ENCODE measurements around the gene ST6GALNAC4.

Gene ST6GALNAC4

DNA sequence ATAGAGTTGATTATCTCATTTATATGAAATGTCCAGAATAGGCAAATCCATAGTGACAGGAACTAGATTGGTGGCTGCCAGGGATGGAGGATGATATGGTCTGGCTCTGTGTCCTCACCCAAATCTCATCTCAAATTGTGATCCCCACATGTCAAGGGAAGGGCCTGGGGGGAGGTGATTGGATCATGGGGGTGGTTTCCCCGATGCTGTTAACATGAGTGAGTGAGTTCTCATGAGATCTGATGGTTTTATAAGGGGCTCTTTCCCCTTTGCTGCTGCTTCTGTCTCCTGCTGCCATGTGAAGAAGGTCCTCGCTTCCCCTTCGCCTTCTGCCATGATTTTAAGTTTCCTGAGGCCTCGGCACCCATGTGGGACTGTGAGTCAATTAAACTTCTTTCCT, 42.6 kb upstream of the ST6GALNAC4 start:
- no peaks in the 10 kb centered on the region for H3K9me3 ChIP-seq (ENCODE audit: control insufficient read depth in 5 of 5, low read length in 5 of 5)
- no peaks in the 10 kb centered on the region for H3K27me3 ChIP-seq (ENCODE audit: control insufficient read depth in 5 of 5, insufficient read depth in 4 of 5, low read length in 5 of 5)
- H3K27ac ChIP-seq (ENCODE audit: low read depth, low read length): no peak overlapping the region
- no peak overlapping the region for H3K9ac ChIP-seq (ENCODE audit: low read length in 5 of 5)
- no peak overlapping the region for H3K4me3 ChIP-seq (ENCODE audit: low read depth in 1 of 5, low read length in 5 of 5)
- H3K4me1 ChIP-seq (ENCODE audit: control insufficient read depth in 5 of 5, insufficient read depth in 5 of 5, low read length in 5 of 5): peaks cover 2 to 20% (median 15%) of the 10 kb centered on the region in 5 donors
- no peaks in the 10 kb centered on the region for H3K36me3 ChIP-seq (ENCODE audit: control insufficient read depth in 5 of 5, insufficient read depth in 5 of 5, low read length in 5 of 5)

DNA sequence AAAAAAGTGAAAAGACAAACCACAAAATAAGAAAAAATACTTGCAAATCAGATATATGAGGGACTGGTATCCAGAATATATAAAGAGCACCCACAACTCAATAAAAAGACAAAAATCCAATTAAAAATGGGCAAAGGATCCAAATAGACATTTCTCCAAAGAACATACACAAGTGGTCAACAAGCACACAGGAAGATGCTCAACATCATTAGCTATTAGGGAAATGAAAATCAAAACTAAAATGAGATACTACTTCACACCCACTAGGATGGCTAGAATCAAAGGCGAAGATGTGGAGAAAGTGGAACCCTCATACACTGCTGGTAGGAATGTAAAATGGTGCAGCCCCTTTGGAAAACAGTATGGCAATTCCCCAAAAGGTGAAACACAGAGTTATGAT, 41.9 kb upstream of the ST6GALNAC4 start:
- Histone ChIP-seq H3K9ac (ENCODE audit: low read length in 5 of 5) (no peak overlapping the region), H3K27ac (ENCODE audit: low read depth, low read length) (no peak overlapping the region), H3K4me1 (ENCODE audit: control insufficient read depth in 5 of 5, insufficient read depth in 5 of 5, low read length in 5 of 5) (peaks cover 2 to 20% (median 11%) of the 10 kb centered on the region in 5 donors), H3K27me3 (ENCODE audit: control insufficient read depth in 5 of 5, insufficient read depth in 4 of 5, low read length in 5 of 5) (no peaks in the 10 kb centered on the region), H3K4me3 (ENCODE audit: low read depth in 1 of 5, low read length in 5 of 5) (no peak overlapping the region), H3K36me3 (ENCODE audit: control insufficient read depth in 5 of 5, insufficient read depth in 5 of 5, low read length in 5 of 5) (no peaks in the 10 kb centered on the region), H3K9me3 (ENCODE audit: control insufficient read depth in 5 of 5, low read length in 5 of 5) (no peaks in the 10 kb centered on the region)

DNA sequence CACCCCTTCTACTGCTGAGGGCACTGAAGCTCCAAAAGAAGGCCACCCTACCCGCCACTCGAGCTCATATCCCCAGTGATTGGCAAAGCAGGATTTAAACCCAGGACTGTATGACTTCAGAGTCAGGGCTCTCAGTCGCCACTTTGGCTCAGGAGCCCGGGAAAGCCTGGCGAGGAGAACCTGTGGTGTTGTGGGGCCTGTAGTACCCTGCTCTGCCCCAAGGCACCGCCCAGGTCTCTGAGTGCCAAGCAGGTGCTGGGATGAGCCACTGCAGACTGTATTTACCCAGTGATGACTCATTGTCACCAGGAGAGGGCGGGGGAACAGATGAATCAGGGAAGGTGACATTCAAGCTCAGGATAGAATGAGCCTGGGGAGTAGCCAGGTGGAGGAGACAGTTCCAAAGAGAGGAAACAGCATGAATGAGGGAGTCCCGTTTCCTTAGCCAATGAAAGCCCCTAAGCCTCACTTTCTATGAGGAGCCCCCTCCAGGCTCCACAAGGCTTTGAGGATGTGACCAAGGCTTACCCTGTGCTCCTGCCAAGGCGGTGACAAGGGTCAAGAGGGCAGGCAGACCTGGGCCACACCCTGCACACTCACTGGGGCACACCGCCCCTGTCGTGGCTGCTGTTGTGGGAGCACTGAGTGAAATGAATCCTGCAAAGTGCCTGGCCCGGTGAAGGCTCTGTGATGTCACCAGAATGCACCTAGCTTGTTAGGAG, 38.6 kb upstream of the ST6GALNAC4 start:
- no peaks in the 10 kb centered on the region for H3K27me3 ChIP-seq (ENCODE audit: control insufficient read depth in 5 of 5, insufficient read depth in 4 of 5, low read length in 5 of 5)
- no peak overlapping the region for H3K9ac ChIP-seq (ENCODE audit: low read length in 5 of 5)
- peaks cover 0 to 10% (median 7%) of the 10 kb centered on the region in 5 donors for H3K4me1 ChIP-seq (ENCODE audit: control insufficient read depth in 5 of 5, insufficient read depth in 5 of 5, low read length in 5 of 5)
- no peaks in the 10 kb centered on the region for H3K36me3 ChIP-seq (ENCODE audit: control insufficient read depth in 5 of 5, insufficient read depth in 5 of 5, low read length in 5 of 5)
- H3K9me3 ChIP-seq (ENCODE audit: control insufficient read depth in 5 of 5, low read length in 5 of 5): no peaks in the 10 kb centered on the region
- H3K4me3 ChIP-seq (ENCODE audit: low read depth in 1 of 5, low read length in 5 of 5): no peak overlapping the region
- no peak overlapping the region for H3K27ac ChIP-seq (ENCODE audit: low read depth, low read length)

DNA sequence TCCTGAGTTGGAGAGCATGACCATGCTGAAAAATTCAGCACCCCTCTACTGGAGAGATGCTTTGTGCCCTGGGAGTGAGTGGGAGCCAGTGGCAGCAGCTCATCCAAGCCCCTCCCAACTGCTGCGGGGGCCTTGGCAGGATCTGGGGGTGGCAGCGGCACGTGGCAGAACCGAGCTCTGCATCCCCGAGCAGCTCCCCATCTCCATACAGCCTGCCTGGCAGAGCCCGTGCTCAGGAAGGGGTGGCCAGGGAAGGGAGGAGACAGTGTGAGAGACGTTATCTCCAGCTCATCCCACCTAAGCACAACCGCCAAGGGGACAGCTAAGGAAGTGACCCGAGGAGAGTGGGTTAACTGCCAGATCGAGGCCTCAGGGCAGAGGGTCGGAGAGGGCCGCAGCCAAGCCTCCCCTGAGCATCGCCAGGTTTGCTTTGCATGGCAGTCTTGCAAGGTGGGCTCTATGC, 38.0 kb upstream of the ST6GALNAC4 start:
- H3K4me1 ChIP-seq (ENCODE audit: control insufficient read depth in 5 of 5, insufficient read depth in 5 of 5, low read length in 5 of 5): peaks cover 0 to 8% (median 3%) of the 10 kb centered on the region in 5 donors
- peaks cover 0 to 2% (median 0%) of the 10 kb centered on the region in 5 donors for H3K36me3 ChIP-seq (ENCODE audit: control insufficient read depth in 5 of 5, insufficient read depth in 5 of 5, low read length in 5 of 5)

DNA sequence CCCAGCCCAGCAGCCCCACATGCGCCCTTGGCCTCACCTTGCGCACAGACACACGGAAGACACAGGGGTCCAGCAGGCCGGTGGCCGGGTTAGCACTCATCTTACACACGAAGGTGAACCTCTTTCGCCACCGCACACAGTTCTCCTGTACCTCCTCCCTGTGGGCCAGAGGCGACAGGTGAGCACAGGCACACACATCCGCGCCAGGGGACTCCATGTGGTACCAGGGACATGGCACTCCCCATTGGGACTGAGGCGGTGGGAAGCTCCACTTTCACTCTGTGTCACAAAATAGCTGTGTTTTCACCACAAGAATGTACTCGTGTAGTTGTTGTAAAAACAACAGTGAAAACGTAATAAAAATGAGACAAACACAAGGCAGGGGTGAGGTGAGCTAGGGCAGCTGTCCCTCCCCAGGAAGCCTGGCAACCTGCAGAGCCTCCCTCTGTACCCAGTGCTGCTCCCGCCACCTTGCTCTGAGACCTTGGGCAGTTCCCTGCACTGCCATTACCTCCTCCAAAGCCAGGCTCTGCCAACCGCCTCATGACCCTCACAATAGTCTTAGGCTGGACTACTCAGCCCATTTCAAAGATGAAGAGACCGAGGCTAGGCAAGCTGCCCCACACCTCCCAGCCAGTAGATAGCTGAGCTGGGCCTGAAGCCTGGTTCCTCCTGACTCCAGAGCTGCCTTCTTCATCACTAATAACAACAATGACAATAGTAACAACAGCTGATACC, 37.1 kb upstream of the ST6GALNAC4 start:
- Histone ChIP-seq H3K9ac (ENCODE audit: low read length in 5 of 5) (no peak overlapping the region), H3K4me1 (ENCODE audit: control insufficient read depth in 5 of 5, insufficient read depth in 5 of 5, low read length in 5 of 5) (peaks cover 0 to 12% (median 7%) of the 10 kb centered on the region in 5 donors), H3K9me3 (ENCODE audit: control insufficient read depth in 5 of 5, low read length in 5 of 5) (no peaks in the 10 kb centered on the region), H3K36me3 (ENCODE audit: control insufficient read depth in 5 of 5, insufficient read depth in 5 of 5, low read length in 5 of 5) (peaks cover 0 to 2% (median 0%) of the 10 kb centered on the region in 5 donors), H3K4me3 (ENCODE audit: low read depth in 1 of 5, low read length in 5 of 5) (no peak overlapping the region), H3K27ac (ENCODE audit: low read depth, low read length) (no peak overlapping the region), H3K27me3 (ENCODE audit: control insufficient read depth in 5 of 5, insufficient read depth in 4 of 5, low read length in 5 of 5) (no peaks in the 10 kb centered on the region)

More for the DNA sequence above, 38.0 kb upstream of the ST6GALNAC4 start:
- Histone ChIP-seq H3K9ac (ENCODE audit: low read length in 5 of 5) (no peak overlapping the region), H3K27me3 (ENCODE audit: control insufficient read depth in 5 of 5, insufficient read depth in 4 of 5, low read length in 5 of 5) (no peaks in the 10 kb centered on the region), H3K27ac (ENCODE audit: low read depth, low read length) (no peak overlapping the region), H3K9me3 (ENCODE audit: control insufficient read depth in 5 of 5, low read length in 5 of 5) (no peaks in the 10 kb centered on the region), H3K4me3 (ENCODE audit: low read depth in 1 of 5, low read length in 5 of 5) (no peak overlapping the region)

DNA sequence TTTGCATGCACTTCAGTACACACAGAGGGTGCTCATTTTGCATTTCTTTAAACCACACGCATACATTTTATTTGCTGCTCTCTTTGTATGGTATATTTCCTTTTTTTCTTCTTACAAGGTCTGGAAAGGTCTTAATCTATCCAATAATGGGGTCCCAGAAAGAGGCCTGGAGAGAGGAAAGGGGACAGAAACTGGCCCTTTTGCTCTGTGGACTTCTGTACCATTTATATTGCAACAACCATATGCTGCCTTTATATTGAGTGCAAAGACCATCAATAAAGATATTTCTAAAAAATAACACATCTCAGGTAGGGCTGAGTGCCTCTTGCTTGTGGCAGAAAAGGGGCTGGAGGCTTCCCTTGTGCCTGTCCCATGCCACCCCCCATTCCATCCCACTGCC, 36.3 kb upstream of the ST6GALNAC4 start:
- Histone ChIP-seq H3K4me3 (ENCODE audit: low read depth in 1 of 5, low read length in 5 of 5) (no peak overlapping the region), H3K27me3 (ENCODE audit: control insufficient read depth in 5 of 5, insufficient read depth in 4 of 5, low read length in 5 of 5) (no peaks in the 10 kb centered on the region), H3K27ac (ENCODE audit: low read depth, low read length) (no peak overlapping the region), H3K4me1 (ENCODE audit: control insufficient read depth in 5 of 5, insufficient read depth in 5 of 5, low read length in 5 of 5) (peaks cover 0 to 12% (median 7%) of the 10 kb centered on the region in 5 donors), H3K36me3 (ENCODE audit: control insufficient read depth in 5 of 5, insufficient read depth in 5 of 5, low read length in 5 of 5) (peaks cover 0 to 2% (median 0%) of the 10 kb centered on the region in 5 donors), H3K9ac (ENCODE audit: low read length in 5 of 5) (no peak overlapping the region), H3K9me3 (ENCODE audit: control insufficient read depth in 5 of 5, low read length in 5 of 5) (no peaks in the 10 kb centered on the region)

DNA sequence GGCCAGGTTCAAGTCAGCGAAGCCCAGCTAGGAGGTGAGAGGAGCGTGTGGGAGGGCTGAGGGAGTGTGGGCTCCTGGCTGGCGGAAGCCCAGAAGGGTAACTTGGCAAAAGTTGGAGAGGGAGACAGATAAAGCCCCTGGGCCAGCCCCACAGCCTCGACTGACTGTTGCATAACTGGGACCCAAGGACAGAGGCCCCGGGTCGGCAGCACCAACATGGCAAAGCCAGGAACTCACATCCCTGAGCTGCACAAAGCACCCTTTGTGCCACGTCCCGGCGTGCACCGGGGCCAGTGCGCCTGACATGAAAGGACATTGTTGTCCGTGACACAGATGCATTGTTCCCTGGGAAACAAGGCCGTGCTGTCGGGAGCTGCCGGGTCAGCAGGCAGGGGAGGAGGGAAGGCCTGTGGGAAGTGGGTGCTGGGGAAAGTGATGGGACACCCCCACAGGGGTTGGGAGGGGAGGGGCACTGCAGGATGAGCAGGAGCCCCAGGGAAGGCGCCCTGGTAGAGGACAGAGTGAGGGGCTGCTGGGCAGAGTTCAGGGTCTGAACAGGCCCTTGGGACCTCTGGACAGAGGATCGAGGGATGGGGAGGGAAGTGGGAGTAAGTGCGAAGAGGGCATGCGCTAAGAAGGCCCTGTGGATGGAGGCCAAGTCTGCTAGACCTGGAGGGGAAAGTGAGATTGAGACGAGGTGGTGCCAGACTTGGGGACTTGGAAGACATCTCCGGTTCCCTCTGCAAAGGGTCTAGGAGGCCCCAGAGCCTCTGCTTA, 33.9 kb upstream of the ST6GALNAC4 start:
- Histone ChIP-seq H3K36me3 (ENCODE audit: control insufficient read depth in 5 of 5, insufficient read depth in 5 of 5, low read length in 5 of 5) (peaks cover 0 to 6% (median 0%) of the 10 kb centered on the region in 5 donors), H3K27ac (ENCODE audit: low read depth, low read length) (no peak overlapping the region)

DNA sequence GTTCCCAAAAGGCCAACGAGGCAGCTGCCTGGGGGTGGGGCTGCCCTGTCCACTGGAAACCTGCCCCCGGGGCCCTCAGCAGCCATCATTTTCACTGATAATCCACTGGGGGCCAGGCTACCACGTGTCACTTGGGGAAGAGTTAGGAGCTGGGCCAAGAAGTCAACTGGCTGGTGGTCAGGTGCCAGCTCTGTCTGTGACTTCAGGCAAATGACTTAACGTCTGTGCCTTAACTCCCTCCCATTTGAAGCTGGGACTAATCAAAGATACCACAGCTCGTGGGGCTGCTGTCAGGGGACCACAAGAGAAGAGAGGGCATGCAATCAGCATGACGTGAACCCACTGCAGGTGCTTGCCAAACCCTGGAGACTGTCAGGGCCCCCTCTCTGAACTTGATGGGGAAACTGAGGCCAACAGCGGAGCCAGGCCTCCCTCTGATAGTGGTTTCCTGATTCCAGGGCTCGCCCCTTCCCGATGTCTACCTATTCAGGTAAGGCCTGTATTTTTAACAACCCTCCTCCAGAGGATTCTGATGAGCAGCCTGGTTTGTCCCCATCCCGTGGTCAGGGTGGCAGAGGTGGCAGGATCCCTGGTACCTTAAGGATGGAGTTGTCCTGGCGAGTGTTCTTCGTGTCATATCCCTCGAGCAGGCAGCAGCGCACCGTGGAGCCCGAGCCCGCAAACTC, 33.1 kb upstream of the ST6GALNAC4 start:
- H3K36me3 ChIP-seq (ENCODE audit: control insufficient read depth in 5 of 5, insufficient read depth in 5 of 5, low read length in 5 of 5): peaks cover 0 to 13% (median 5%) of the 10 kb centered on the region in 5 donors
- no peaks in the 10 kb centered on the region for H3K9me3 ChIP-seq (ENCODE audit: control insufficient read depth in 5 of 5, low read length in 5 of 5)
- no peak overlapping the region for H3K9ac ChIP-seq (ENCODE audit: low read length in 5 of 5)
- H3K27ac ChIP-seq (ENCODE audit: low read depth, low read length): no peak overlapping the region
- peaks cover 0 to 12% (median 7%) of the 10 kb centered on the region in 5 donors for H3K4me1 ChIP-seq (ENCODE audit: control insufficient read depth in 5 of 5, insufficient read depth in 5 of 5, low read length in 5 of 5)
- no peaks in the 10 kb centered on the region for H3K27me3 ChIP-seq (ENCODE audit: control insufficient read depth in 5 of 5, insufficient read depth in 4 of 5, low read length in 5 of 5)
- no peak overlapping the region for H3K4me3 ChIP-seq (ENCODE audit: low read depth in 1 of 5, low read length in 5 of 5)

More for the DNA sequence above, 33.9 kb upstream of the ST6GALNAC4 start:
- Histone ChIP-seq H3K4me1 (ENCODE audit: control insufficient read depth in 5 of 5, insufficient read depth in 5 of 5, low read length in 5 of 5) (peaks cover 0 to 12% (median 7%) of the 10 kb centered on the region in 5 donors), H3K27me3 (ENCODE audit: control insufficient read depth in 5 of 5, insufficient read depth in 4 of 5, low read length in 5 of 5) (no peaks in the 10 kb centered on the region), H3K9me3 (ENCODE audit: control insufficient read depth in 5 of 5, low read length in 5 of 5) (no peaks in the 10 kb centered on the region), H3K4me3 (ENCODE audit: low read depth in 1 of 5, low read length in 5 of 5) (no peak overlapping the region), H3K9ac (ENCODE audit: low read length in 5 of 5) (no peak overlapping the region)

DNA sequence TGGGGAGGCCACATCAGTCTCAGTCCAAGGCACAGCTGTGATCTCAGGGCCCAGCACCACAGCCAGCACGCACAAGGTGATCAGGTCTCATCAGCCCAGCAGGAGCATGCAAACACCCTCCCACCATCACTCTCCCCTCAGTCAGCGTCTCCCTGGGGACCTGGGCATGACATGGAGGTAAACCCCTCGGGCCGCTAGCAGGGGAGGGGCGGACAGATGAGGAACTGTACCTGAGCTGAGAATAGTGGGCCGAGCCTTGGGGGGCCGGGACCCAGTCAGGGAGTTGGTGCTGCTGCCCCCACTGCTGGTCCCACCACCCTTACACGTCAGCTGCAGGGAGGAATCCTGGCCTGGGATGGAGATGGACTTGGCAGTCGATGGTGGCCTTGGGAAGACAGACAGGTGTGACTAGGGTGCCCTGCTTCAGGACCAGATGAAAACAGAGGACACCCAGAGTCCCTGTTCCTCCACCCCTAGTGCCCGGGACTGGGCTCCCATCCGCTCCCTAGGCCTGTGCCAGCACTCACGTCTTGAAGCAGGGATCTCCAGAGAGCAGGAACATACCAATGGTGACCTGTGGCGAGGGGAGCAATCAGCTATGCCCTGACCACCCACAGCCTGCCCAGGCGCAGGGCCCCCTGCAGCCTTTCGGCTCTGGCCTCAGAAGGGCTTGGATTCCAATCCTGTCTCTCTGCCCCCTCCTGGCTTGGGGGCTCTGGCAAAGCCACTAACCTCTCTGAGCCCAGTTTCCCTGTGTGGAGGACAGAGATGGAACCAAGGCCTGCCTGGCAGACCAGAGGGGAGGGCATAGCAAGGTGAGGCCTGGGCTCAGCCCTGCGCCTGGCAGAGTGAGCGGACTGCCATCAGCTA, 31.2 kb upstream of the ST6GALNAC4 start:
- Histone ChIP-seq H3K9me3 (ENCODE audit: control insufficient read depth in 5 of 5, low read length in 5 of 5) (no peaks in the 10 kb centered on the region), H3K4me3 (ENCODE audit: low read depth in 1 of 5, low read length in 5 of 5) (no peak overlapping the region), H3K36me3 (ENCODE audit: control insufficient read depth in 5 of 5, insufficient read depth in 5 of 5, low read length in 5 of 5) (peaks cover 0 to 22% (median 14%) of the 10 kb centered on the region in 5 donors), H3K27me3 (ENCODE audit: control insufficient read depth in 5 of 5, insufficient read depth in 4 of 5, low read length in 5 of 5) (no peaks in the 10 kb centered on the region), H3K27ac (ENCODE audit: low read depth, low read length) (no peak overlapping the region), H3K4me1 (ENCODE audit: control insufficient read depth in 5 of 5, insufficient read depth in 5 of 5, low read length in 5 of 5) (peaks cover 2 to 17% (median 7%) of the 10 kb centered on the region in 5 donors), H3K9ac (ENCODE audit: low read length in 5 of 5) (no peak overlapping the region)

Measured in subcutaneous abdominal adipose tissue (tissue), 5 donors.